Stimulated activated CD4-positive, alpha-beta T cell treated with anti-CD3 and anti-CD28 coated beads, Interleukin-15, amount 100 ng/mL, for 1 hour (primary cell): ENCODE results near the gene HERPUD2.
"Not testable (repeated sequence)": the region's sequence is repeated elsewhere in the genome, so short reads cannot be mapped to it uniquely, and the experiment has no call there.

Experiments
- DNase-seq, 2 donors: peaks; one replicate each; pipeline ENCODE4 v3.0.0-alpha.2; 2020; ENCODE audit warnings: low read depth in 1 of 2, low spot score in 1 of 2

HERPUD2 gene

GRCh38 chr7:35714862-35715261 is 19.9 kb upstream of the HERPUD2 start:
- DNase-seq, result no peak

- DNase-seq, result no peak
These were observed 19.5 kb upstream of the HERPUD2 start for GRCh38 chr7:35714407-35714806.

- DNase-seq, result no peak
These were observed 17.8 kb upstream of the HERPUD2 start for GRCh38 chr7:35712563-35713226.

- DNase-seq, result no peak
These were observed 12.5 kb upstream of the HERPUD2 start for GRCh38 chr7:35707422-35707821.

GRCh38 chr7:35705932-35706461 is 11.1 kb upstream of the HERPUD2 start:
- no peak for DNase-seq

GRCh38 chr7:35704261-35704660 is 9.3 kb upstream of the HERPUD2 start:
- no peak for DNase-seq

GRCh38 chr7:35702541-35702940 is 7.6 kb upstream of the HERPUD2 start:
- DNase-seq, result no peak

- DNase-seq, result no peak
These were observed 6.5 kb upstream of the HERPUD2 start for GRCh38 chr7:35701287-35701900.

- no peak for DNase-seq
These were observed 5.9 kb upstream of the HERPUD2 start for GRCh38 chr7:35700865-35701264.

- DNase-seq, result no peak
These were observed 5.4 kb upstream of the HERPUD2 start for GRCh38 chr7:35700333-35700732.

- DNase-seq, result no peak
These were observed 4.9 kb upstream of the HERPUD2 start for GRCh38 chr7:35699796-35700305.

- not testable (repeated sequence) for DNase-seq
These were observed 3.4 kb upstream of the HERPUD2 start for GRCh38 chr7:35698382-35698781.

- no peak for DNase-seq
These were observed 2.7 kb upstream of the HERPUD2 start for GRCh38 chr7:35697414-35698175.

- DNase-seq, result no peak
These were observed 1.1 kb upstream of the HERPUD2 start for GRCh38 chr7:35695987-35696386.

- peak in 1 of 2 donors; percentile 6 for DNase-seq
These were observed 527 bp upstream of the HERPUD2 start for GRCh38 chr7:35695473-35695850.

- no peak for DNase-seq
These were observed 663 bp downstream of the HERPUD2 start for GRCh38 chr7:35694161-35694783.

GRCh38 chr7:35691827-35692307 is 3.1 kb downstream of the HERPUD2 start:
- DNase-seq, result no peak

- no peak for DNase-seq
These were observed 3.6 kb downstream of the HERPUD2 start for GRCh38 chr7:35691366-35691765.

GRCh38 chr7:35690614-35691013 is 4.3 kb downstream of the HERPUD2 start:
- DNase-seq, result not testable (repeated sequence)

GRCh38 chr7:35685781-35686180 is 9.2 kb downstream of the HERPUD2 start:
- DNase-seq, result no peak
